Thyroid gland (tissue), 4 donors: Measurements from ENCODE around the gene PELI1.

Source experiments
- POLR2A ChIP-seq, 2 donors: fragments of 450-650 bp; IDR thresholded peaks; one replicate each; pipeline ENCODE4 v1.6.1; 2017; ENCODE audit warnings: antibody characterized with exemption in 2 of 2, mild to moderate bottlenecking in 2 of 2, moderate library complexity in 1 of 2
- TF ChIP-seq, protein P1 (sequence below), 6 experiments: fragments of 200-600 bp in 3 of 6; fragments of 450-650 bp in 3 of 6; sonication (generic) in 3 of 6; IDR thresholded peaks; one replicate each; pipeline ENCODE4 v1.5.1; 2016 to 2019; ENCODE audit warnings: antibody characterized with exemption in 6 of 6, mild to moderate bottlenecking in 2 of 6, inconsistent platforms in 1 of 6, moderate library complexity in 1 of 6

GRCh38 chr2:64142741-64143168 lies 1.5 kb downstream of the PELI1 start:
- TF ChIP-seq, protein P1, sequence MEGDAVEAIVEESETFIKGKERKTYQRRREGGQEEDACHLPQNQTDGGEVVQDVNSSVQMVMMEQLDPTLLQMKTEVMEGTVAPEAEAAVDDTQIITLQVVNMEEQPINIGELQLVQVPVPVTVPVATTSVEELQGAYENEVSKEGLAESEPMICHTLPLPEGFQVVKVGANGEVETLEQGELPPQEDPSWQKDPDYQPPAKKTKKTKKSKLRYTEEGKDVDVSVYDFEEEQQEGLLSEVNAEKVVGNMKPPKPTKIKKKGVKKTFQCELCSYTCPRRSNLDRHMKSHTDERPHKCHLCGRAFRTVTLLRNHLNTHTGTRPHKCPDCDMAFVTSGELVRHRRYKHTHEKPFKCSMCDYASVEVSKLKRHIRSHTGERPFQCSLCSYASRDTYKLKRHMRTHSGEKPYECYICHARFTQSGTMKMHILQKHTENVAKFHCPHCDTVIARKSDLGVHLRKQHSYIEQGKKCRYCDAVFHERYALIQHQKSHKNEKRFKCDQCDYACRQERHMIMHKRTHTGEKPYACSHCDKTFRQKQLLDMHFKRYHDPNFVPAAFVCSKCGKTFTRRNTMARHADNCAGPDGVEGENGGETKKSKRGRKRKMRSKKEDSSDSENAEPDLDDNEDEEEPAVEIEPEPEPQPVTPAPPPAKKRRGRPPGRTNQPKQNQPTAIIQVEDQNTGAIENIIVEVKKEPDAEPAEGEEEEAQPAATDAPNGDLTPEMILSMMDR (IDR thresholded peaks at IDR 0.05): no peak
- no peak for TF ChIP-seq POLR2A (IDR thresholded peaks at IDR 0.05)
